HG02943 (cell line): Measurements from ENCODE around the gene CD96.
A peak's percentile ranks its signal among the peaks of the same experiment; 100 is the strongest.

Experiments
- ATAC-seq: cut with Tn5 transposase; IDR thresholded peaks from one replicate; pipeline ENCODE4 v1.9.1; 2021; ENCODE audit warnings: mild to moderate bottlenecking, low read depth, moderate library complexity; ENCODE audit not compliant: unreplicated experiment

CD96 gene

GRCh38 chr3:111592936-111593335 lies 50.9 kb downstream of the CD96 start:
- ATAC-seq = no peak

GRCh38 chr3:111593666-111594065 lies 51.7 kb downstream of the CD96 start:
- ATAC-seq = peak; percentile 22

DNA sequence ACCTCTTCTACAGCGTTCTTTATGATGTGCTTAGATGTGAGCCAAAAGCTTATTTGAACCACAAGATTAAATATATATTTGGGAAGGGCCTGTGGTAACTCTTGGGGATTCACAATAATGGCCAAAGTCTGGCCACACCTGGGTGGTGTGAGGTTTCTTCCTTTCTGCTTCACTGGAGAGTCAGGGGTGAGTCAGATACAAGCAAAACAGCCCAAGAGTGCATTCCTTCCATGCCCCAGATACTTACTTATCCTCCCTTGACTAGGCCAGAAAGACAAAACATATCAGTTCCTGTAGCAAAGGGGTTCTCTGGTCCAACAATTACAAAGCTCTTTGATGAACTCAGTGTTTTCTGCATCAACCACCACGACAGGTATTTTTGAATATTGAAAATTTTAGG lies 52.2 kb downstream of the CD96 start:
- peak; percentile 52 for ATAC-seq

DNA sequence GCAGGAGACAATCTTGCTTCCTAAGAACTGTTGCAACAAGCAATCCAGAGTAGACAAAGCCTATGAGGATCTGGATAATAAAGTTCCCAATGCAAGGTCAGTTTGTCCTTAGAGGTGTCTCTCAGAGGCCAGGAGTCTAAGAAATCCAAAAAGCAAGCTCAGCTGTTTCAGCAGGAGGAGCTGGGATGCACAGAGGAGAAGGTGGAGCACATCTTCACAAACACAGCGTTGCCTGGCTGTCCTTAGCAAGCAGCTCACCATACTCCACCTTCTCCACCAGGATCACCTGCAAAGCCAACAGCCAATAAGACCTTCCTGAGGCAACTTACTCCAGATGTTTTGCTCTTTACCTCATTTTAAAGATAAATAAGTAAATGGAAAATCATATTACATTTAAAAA lies 52.8 kb downstream of the CD96 start:
- ATAC-seq = no peak

GRCh38 chr3:111595232-111595631 lies 53.2 kb downstream of the CD96 start, which contains the start of gene ZBED2:
Gene ZBED2 (minus strand): TSS chr3:111595346. CDS start chr3:111594201, 1,145 bp downstream.
- no peak for ATAC-seq

DNA sequence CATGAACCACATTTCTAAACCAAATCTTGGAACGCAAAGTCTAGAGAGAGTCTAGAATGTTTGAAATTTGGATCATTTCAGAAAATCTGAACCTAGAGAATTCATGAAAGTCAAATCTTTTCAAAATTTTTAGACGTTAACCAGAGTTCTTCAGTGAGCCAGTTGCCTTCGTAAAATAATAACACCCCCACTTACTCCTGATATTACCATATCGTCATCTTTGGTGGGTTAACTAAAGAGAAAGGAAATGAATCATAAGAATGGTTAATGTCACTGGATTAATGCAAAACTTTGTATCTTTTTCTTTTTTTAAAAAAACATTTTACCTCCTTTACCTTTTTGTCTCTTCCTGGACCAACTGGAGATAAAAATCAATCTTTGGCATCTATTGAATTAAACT lies 54.3 kb downstream of the CD96 start:
- no peak for ATAC-seq

DNA sequence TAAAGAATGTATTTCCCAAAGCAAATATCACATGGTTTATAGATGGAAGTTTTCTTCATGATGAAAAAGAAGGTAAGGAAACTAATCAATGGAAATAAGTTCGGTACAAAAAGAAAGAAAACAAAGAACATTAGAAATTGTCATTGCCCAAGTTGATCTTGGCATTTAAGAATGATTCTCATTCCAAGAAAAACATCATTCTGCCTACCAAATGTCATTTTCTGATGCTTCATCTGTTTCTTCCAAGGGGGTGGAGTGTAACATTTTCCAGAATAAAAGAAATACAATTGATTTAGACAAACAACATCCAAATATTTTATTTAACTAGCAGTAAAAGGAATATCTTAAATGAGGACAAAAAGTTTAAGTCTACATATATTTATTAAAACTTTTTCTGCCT lies 56.1 kb downstream of the CD96 start:
- no peak for ATAC-seq

GRCh38 chr3:111598552-111598951 lies 56.6 kb downstream of the CD96 start:
- no peak for ATAC-seq

GRCh38 chr3:111601810-111602209 lies 59.8 kb downstream of the CD96 start:
- ATAC-seq = no peak

GRCh38 chr3:111603679-111604078 lies 61.7 kb downstream of the CD96 start:
- no peak for ATAC-seq

- no peak for ATAC-seq
Observed at GRCh38 chr3:111604119-111604518, 62.1 kb downstream of the CD96 start.

GRCh38 chr3:111605018-111605417 lies 63.0 kb downstream of the CD96 start:
- no peak for ATAC-seq

GRCh38 chr3:111605493-111605892 lies 63.5 kb downstream of the CD96 start:
- no peak for ATAC-seq

DNA sequence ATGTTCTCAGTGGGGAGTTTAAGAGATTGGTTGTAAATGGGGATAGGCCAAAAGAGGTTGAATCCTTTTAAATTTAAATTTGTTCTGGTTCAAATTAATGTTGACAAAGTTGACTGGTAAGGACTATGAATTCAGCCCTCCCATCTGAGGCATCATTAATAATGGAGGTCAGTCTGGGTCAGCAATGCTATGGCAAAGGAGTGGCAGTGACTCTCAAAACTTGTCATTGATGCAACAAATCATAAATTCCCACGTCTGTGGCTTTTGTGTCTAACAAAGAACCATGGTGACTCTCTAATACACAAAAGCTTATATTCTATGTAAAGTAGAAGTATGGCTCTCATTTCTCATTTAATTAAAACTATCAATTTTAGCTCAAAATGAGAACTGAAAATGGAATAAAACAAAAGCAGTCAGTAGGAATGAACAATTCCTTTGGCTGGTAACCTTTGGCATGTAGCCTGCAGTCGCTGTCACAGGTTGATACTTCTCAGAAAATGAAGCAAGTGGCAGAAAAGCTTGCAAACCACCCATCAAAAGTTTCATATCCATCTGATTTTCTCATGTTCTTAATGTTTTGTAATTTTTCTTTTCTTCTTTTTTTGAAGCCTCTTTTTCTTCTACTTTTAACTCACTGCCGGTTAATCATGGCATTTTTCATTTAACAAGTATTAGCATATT lies 65.4 kb downstream of the CD96 start:
- ATAC-seq = no peak

- no peak for ATAC-seq
Observed at GRCh38 chr3:111608383-111608782, 66.4 kb downstream of the CD96 start.

- ATAC-seq = no peak
Observed at GRCh38 chr3:111609700-111610099, 67.7 kb downstream of the CD96 start.

DNA sequence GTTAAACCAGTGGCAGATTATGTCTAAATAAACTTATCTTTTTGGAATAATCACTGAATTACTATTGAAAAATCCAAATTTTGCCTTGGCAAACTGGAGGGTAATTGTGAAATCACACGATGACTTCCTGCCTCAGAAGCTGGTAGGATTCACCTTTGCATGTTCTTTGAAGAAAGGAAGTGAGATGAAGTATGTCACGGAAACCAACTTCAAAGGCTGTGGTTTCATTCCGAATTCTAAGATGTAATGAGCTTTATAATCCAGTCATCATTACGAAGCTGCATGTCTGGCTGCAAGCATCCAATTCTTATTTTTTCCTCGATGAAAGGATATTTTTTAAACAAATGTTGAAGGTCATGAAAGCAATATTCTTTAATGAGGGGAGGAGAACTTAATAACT lies 68.2 kb downstream of the CD96 start:
- peak; percentile 94 for ATAC-seq

GRCh38 chr3:111610612-111611054 lies 68.6 kb downstream of the CD96 start:
- ATAC-seq = peak; percentile 9

DNA sequence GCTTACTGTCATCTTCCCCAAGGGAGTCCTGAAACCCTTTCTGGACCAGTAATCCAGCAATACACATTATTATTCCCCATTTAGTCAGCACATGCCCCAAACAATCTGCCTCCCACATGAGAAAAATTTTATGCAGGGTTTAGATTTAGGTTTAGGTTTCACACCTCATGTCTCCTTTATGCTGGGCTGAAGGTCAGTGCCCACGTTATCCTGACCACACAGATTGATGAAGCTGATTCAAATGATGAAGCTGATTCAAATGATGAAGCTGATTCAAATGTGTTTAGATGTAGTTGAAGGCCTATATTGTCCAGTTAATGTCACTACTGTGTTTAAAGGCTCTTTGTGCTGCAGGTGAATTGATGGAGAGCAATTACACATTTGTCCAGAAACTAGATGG lies 71.3 kb downstream of the CD96 start:
- no peak for ATAC-seq

- no peak for ATAC-seq
Observed at GRCh38 chr3:111615880-111616279, 73.9 kb downstream of the CD96 start.

GRCh38 chr3:111616417-111617105 lies 74.6 kb downstream of the CD96 start:
- ATAC-seq = peak; percentile 88

DNA sequence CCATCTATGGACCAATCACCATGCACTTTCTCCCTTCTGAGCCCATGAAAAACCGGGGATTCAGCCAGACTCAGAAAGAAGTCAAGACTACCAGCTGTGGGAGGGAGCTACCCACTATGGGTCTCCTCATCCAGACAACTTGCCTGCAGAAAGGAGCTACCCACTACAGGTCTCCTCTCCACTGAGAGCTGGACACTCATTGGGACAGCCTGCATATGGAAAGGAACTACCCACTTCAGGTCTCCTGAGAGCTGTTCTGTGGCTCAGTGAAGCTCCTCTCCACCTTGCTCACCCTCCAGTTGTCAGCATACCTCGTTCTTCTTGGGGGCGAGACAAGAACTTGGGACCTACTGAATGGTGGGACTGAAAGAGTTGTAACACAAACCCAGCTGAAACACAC lies 75.4 kb downstream of the CD96 start:
- no peak for ATAC-seq
